ENCODE data around the gene OLFM2.

OLFM2 gene

GRCh38 chr19:9909251-9909650, 27.1 kb downstream of the OLFM2 start:
- Mint-ChIP-seq H3K27me3 (ENCODE audit: low read depth) (peaks cover 8% of the 10 kb centered on the region), H3K4me1 (ENCODE audit: low read depth) (peaks cover 5% of the 10 kb centered on the region), H3K4me3 (no peak overlapping the region)

DNA sequence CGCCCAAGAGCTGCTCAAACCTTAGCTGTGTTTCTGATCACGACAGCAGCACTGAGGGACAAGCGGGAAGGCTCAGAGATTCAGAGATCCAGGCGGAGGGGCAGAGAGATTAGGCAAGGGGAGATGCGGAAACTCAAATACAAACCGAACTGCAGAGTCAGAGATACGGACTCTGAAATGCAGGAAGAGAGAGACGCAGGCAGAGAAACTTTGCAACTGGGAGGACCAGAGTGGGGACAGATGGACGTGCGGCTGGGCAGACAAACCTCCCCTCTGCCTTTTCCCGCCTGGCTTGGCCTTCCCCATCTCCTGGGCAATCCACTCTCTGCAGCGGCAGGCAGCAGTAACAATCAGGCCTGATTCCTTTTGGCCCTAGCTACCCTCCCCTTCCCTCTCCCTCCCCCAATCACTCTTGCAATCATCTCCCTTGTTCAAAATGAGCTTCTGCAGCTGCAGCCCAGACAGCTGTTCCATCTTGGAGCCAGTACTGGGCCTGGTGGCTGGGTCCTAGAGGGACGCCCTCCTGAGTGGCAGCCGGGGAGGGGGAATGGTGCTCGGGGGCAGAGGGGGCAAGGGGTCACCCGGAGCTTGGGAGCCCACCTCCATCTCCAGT, 29.7 kb downstream of the OLFM2 start:
- H3K36me3 Mint-ChIP-seq (ENCODE audit: low read depth): no peaks in the 10 kb centered on the region
- no peaks in the 10 kb centered on the region for H3K4me1 Mint-ChIP-seq (ENCODE audit: low read depth)
- peaks cover 6% of the 10 kb centered on the region for H3K27me3 Mint-ChIP-seq (ENCODE audit: low read depth)
- H3K27ac Mint-ChIP-seq: no peak overlapping the region
- no peak overlapping the region for H3K4me3 Mint-ChIP-seq
- H3K9me3 Mint-ChIP-seq: no peaks in the 10 kb centered on the region
- DNase-seq (ENCODE audit: low spot score): no peak

More at GRCh38 chr19:9909251-9909650, 27.1 kb downstream of the OLFM2 start:
- Mint-ChIP-seq H3K27ac (no peak overlapping the region), H3K36me3 (ENCODE audit: low read depth) (no peaks in the 10 kb centered on the region), H3K9me3 (no peaks in the 10 kb centered on the region)
- DNase-seq (ENCODE audit: low spot score): no peak

DNA sequence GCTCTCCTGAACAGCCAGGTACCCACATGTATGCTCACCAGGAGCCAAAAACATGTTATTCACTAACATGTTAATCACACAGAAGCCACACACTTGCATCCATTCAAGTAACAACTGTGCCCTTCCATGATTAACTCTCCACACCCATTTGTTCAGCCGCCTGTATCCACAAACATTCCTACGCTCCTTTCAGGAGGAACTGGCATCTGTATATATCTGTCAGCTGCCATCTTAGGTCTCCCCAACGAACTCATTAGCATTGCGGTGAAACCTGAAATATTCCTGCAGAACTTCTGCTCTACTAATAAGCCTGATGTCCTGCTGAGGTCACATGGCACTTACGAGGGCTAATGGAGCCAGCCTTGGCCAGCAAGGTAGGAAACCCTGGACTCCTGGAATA, 33.0 kb downstream of the OLFM2 start:
- H3K36me3 Mint-ChIP-seq (ENCODE audit: low read depth): no peaks in the 10 kb centered on the region
- H3K27me3 Mint-ChIP-seq (ENCODE audit: low read depth): peaks cover 7% of the 10 kb centered on the region
- no peaks in the 10 kb centered on the region for H3K4me1 Mint-ChIP-seq (ENCODE audit: low read depth)
- no peak overlapping the region for H3K27ac Mint-ChIP-seq
- H3K9me3 Mint-ChIP-seq: no peaks in the 10 kb centered on the region
- no peak overlapping the region for H3K4me3 Mint-ChIP-seq
- no peak for DNase-seq (ENCODE audit: low spot score)

GRCh38 chr19:9901642-9902041, 34.7 kb downstream of the OLFM2 start:
- H3K36me3 Mint-ChIP-seq (ENCODE audit: low read depth): no peaks in the 10 kb centered on the region
- no peak overlapping the region for H3K27ac Mint-ChIP-seq
- no peaks in the 10 kb centered on the region for H3K9me3 Mint-ChIP-seq
- no peak for DNase-seq (ENCODE audit: low spot score)
- H3K4me3 Mint-ChIP-seq: no peak overlapping the region
- no peaks in the 10 kb centered on the region for H3K4me1 Mint-ChIP-seq (ENCODE audit: low read depth)
- peaks cover 7% of the 10 kb centered on the region for H3K27me3 Mint-ChIP-seq (ENCODE audit: low read depth)

DNA sequence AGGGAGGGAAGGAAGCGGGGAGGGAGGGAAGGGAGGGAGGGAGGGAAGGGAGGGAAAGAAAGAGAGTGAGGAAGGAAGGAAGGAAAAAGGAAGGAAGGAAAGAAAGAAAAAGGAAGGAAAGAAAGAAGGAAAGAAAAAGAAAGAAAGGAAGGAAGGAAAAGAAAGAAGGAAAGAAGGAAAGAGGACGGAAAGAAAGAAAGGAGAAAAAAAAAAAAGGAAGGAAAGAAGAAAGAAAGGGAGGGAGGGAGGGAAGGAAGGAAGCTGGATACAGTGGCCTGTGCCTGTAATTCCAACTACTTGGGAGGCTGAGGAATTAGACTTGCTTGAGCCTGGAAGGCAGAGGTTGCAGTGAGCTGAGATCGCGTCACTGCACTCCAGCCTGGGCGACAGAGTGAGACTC, 35.3 kb downstream of the OLFM2 start:
- Mint-ChIP-seq H3K27ac (no peak overlapping the region), H3K4me1 (ENCODE audit: low read depth) (no peaks in the 10 kb centered on the region), H3K36me3 (ENCODE audit: low read depth) (no peaks in the 10 kb centered on the region), H3K9me3 (no peaks in the 10 kb centered on the region), H3K4me3 (no peak overlapping the region), H3K27me3 (ENCODE audit: low read depth) (peaks cover 7% of the 10 kb centered on the region)
- DNase-seq (ENCODE audit: low spot score): no peak

DNA sequence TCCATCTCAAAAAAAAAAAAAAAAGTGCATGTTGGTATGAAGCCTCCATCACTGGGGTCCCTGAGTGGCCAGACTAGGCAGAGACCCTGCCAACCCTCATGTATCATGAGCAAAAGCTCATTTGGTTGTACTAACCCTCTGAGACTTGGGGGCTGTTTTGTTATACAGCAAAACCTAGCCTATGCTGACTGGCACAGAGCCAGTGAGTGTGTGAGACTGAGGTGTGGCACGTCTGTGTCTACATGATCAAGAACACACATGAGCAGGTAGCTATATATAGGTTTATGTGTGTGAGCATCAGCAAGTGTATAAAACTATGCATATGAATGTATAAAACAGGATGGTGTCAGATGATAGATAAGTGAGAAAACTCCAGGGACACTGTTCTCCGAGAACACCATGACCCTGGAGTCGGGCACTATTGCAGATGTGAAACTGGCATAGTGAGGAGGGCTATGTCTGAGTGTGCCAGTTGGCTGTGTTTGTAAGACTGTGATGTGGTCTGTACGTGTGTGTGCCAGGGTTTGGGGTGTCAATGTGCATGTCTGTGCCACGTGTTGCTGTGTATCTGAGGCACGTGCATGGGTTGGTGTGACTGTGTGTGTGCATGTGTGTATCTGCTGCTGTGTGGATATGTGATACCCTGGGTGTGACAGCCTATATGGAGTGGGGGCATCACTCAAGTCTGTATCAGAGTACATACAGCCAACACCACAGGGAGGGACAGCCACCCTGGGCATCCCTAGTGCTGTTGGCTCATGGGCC, 44.5 kb downstream of the OLFM2 start:
- peaks cover 2% of the 10 kb centered on the region for H3K27me3 Mint-ChIP-seq (ENCODE audit: low read depth)
- no peaks in the 10 kb centered on the region for H3K9me3 Mint-ChIP-seq
- no peak overlapping the region for H3K4me3 Mint-ChIP-seq
- H3K4me1 Mint-ChIP-seq (ENCODE audit: low read depth): no peaks in the 10 kb centered on the region
- no peaks in the 10 kb centered on the region for H3K36me3 Mint-ChIP-seq (ENCODE audit: low read depth)
- no peak overlapping the region for H3K27ac Mint-ChIP-seq
- DNase-seq (ENCODE audit: low spot score): no peak

DNA sequence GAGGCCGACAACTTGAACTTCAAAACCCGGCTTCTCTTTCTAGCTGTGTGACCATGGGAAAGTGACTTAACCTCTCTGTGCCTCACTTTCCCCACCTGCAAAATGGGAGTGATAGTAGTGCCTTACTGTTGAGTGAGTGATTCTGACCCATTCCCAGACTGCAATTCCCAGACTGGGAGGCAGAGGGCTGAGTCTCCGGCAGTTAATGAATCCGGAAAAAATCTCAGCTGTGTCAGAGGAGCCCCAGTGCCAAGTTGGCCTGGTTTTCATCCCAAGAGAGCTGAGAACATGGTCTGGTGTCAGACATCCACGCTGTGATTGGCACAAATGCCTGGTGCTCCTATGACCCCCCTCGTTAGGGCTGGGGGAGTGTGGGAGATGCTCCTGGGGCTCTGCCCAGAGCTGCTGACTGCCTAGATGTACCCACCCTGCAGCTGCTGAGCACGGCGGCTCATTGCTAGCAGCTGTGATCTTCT, 51.2 kb downstream of the OLFM2 start:
- DNase-seq (ENCODE audit: low spot score): no peak
- H3K36me3 Mint-ChIP-seq (ENCODE audit: low read depth): no peaks in the 10 kb centered on the region
- H3K4me1 Mint-ChIP-seq (ENCODE audit: low read depth): no peaks in the 10 kb centered on the region
- no peak overlapping the region for H3K27ac Mint-ChIP-seq
- H3K9me3 Mint-ChIP-seq: no peaks in the 10 kb centered on the region
- H3K27me3 Mint-ChIP-seq (ENCODE audit: low read depth): peaks cover 2% of the 10 kb centered on the region
- H3K4me3 Mint-ChIP-seq: no peak overlapping the region

DNA sequence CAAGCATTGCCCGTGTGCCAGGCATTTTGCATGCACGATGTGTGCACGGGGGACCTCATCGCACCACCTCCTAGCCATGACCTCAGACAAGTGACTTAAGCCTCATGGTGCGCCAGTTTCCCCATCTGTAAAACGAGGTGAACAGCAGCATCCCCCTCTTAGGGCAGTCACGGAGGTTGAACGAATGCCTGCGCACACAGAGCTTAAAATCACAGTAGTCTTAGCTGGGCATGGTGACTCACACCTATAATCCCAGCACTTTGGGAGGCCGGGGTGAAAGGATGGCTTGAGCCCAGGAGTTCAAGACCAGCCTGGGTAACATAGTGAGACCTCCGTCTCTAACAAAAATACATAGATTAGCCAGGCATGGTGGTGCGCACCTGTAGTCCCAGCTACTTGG, 52.6 kb downstream of the OLFM2 start:
- H3K27me3 Mint-ChIP-seq (ENCODE audit: low read depth): peaks cover 2% of the 10 kb centered on the region
- DNase-seq (ENCODE audit: low spot score): no peak
- H3K36me3 Mint-ChIP-seq (ENCODE audit: low read depth): no peaks in the 10 kb centered on the region
- no peaks in the 10 kb centered on the region for H3K4me1 Mint-ChIP-seq (ENCODE audit: low read depth)
- H3K9me3 Mint-ChIP-seq: no peaks in the 10 kb centered on the region
- no peak overlapping the region for H3K4me3 Mint-ChIP-seq
- H3K27ac Mint-ChIP-seq: no peak overlapping the region

- no peak overlapping the region for H3K27ac Mint-ChIP-seq
- H3K4me1 Mint-ChIP-seq (ENCODE audit: low read depth): no peaks in the 10 kb centered on the region
Observed at GRCh38 chr19:9883231-9883758, 53.0 kb downstream of the OLFM2 start.

GRCh38 chr19:9881720-9882119, 54.6 kb downstream of the OLFM2 start:
- H3K9me3 Mint-ChIP-seq: no peaks in the 10 kb centered on the region
- no peak overlapping the region for H3K27ac Mint-ChIP-seq
- no peaks in the 10 kb centered on the region for H3K27me3 Mint-ChIP-seq (ENCODE audit: low read depth)
- no peak for DNase-seq (ENCODE audit: low spot score)
- no peak overlapping the region for H3K4me3 Mint-ChIP-seq
- H3K36me3 Mint-ChIP-seq (ENCODE audit: low read depth): no peaks in the 10 kb centered on the region
- H3K4me1 Mint-ChIP-seq (ENCODE audit: low read depth): no peaks in the 10 kb centered on the region

More at GRCh38 chr19:9883231-9883758, 53.0 kb downstream of the OLFM2 start:
- H3K27me3 Mint-ChIP-seq (ENCODE audit: low read depth): peaks cover 2% of the 10 kb centered on the region
- H3K36me3 Mint-ChIP-seq (ENCODE audit: low read depth): no peaks in the 10 kb centered on the region
- no peak overlapping the region for H3K4me3 Mint-ChIP-seq
- no peaks in the 10 kb centered on the region for H3K9me3 Mint-ChIP-seq
- DNase-seq (ENCODE audit: low spot score): no peak

- Mint-ChIP-seq H3K4me3 (no peak overlapping the region), H3K36me3 (ENCODE audit: low read depth) (no peaks in the 10 kb centered on the region), H3K27me3 (ENCODE audit: low read depth) (no peaks in the 10 kb centered on the region), H3K27ac (no peak overlapping the region), H3K9me3 (no peaks in the 10 kb centered on the region), H3K4me1 (ENCODE audit: low read depth) (no peaks in the 10 kb centered on the region)
- no peak for DNase-seq (ENCODE audit: low spot score)
Observed at GRCh38 chr19:9878511-9879196, 57.7 kb downstream of the OLFM2 start.

DNA sequence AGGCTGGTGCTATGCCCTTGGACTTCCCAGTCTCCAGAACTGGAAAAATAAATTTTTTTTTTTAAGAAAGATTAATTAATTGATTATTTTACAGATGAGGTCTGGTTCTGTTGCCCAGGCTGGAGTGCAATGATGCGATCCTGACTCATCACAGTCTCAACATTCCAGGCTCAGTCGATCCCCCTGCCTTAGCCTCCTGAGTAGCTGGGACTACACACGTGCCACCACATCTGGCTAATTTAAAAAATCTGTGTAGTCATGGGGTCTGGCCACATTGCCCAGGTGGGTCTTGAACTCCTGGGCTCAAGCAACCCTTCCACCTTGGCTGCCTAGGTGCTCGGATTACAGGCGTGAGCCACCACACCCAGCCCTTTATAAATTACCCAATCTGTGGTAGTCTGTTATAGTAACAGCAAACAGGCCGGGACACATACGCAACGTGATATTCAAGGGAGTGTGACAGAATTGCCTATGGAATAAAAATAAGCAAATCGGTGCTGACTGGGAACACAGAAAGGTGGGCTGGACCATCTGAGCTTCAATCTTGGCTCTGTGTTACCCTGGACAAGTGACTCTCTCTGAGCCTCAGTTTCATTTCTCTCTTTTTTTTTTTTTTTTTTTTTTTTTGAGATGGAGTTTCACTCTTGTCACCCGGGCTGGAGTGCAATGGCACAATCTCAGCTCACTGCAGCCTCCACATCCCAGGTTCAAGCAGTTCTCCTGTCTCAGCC, 58.4 kb downstream of the OLFM2 start:
- no peaks in the 10 kb centered on the region for H3K4me1 Mint-ChIP-seq (ENCODE audit: low read depth)
- H3K9me3 Mint-ChIP-seq: no peaks in the 10 kb centered on the region
- H3K27me3 Mint-ChIP-seq (ENCODE audit: low read depth): no peaks in the 10 kb centered on the region
- H3K4me3 Mint-ChIP-seq: no peak overlapping the region
- H3K36me3 Mint-ChIP-seq (ENCODE audit: low read depth): no peaks in the 10 kb centered on the region
- DNase-seq (ENCODE audit: low spot score): no peak
- H3K27ac Mint-ChIP-seq: no peak overlapping the region

- Mint-ChIP-seq H3K4me1 (ENCODE audit: low read depth) (no peaks in the 10 kb centered on the region), H3K4me3 (no peak overlapping the region), H3K27ac (no peak overlapping the region), H3K36me3 (ENCODE audit: low read depth) (no peaks in the 10 kb centered on the region), H3K27me3 (ENCODE audit: low read depth) (no peaks in the 10 kb centered on the region), H3K9me3 (no peaks in the 10 kb centered on the region)
- no peak for DNase-seq (ENCODE audit: low spot score)
Observed at GRCh38 chr19:9875796-9876195, 60.5 kb downstream of the OLFM2 start.

All from T-helper 2 cell treated with Interferon-gamma antibody and Interleukin-4, amounts not matched to agents 5 μg/mL and 100 μg/mL, for 36 hours (primary cell).